Fibroblast of mammary gland (primary cell): Measurements from ENCODE around the gene NHSL2.

Experiments
- DNase-seq: peaks from one replicate; pipeline ENCODE4 v3.0.0-alpha.2; 2010; ENCODE audit warnings: low read depth
- H3K4me3 ChIP-seq: 2 replicates; pipeline ENCODE4 v1.5.1; 2011; ENCODE audit warnings: low read depth, mild to moderate bottlenecking, low read length, moderate library complexity; ENCODE audit not compliant: control insufficient read depth
- CTCF ChIP-seq: conservative IDR thresholded peaks from 2 replicates; pipeline ENCODE4 v1.5.1; 2011; ENCODE audit warnings: low read depth, low read length, inconsistent platforms; ENCODE audit not compliant: control insufficient read depth, insufficient read depth

The NHSL2 gene

GRCh38 chrX:72009731-72010130 is 99.1 kb downstream of the NHSL2 start:
- TF ChIP-seq CTCF: no peak
- no peak for DNase-seq
- H3K4me3 ChIP-seq: no peak overlapping the region

- no peak overlapping the region for H3K4me3 ChIP-seq
- no peak for TF ChIP-seq CTCF
- DNase-seq: no peak
Observed at GRCh38 chrX:72011734-72012133, 101.1 kb downstream of the NHSL2 start.

GRCh38 chrX:72015383-72015782 is 104.7 kb downstream of the NHSL2 start:
- no peak for DNase-seq
- no peak overlapping the region for H3K4me3 ChIP-seq
- no peak for TF ChIP-seq CTCF

- TF ChIP-seq CTCF: no peak
- H3K4me3 ChIP-seq: no peak overlapping the region
- no peak for DNase-seq
Observed at GRCh38 chrX:72016881-72017783, 106.5 kb downstream of the NHSL2 start.

GRCh38 chrX:72018277-72019112 is 107.8 kb downstream of the NHSL2 start:
- no peak overlapping the region for H3K4me3 ChIP-seq
- peak; percentile 86 for DNase-seq
- peak; percentile 11 for TF ChIP-seq CTCF

- no peak overlapping the region for H3K4me3 ChIP-seq
- TF ChIP-seq CTCF: no peak
- DNase-seq: no peak
Observed at GRCh38 chrX:72019487-72019886, 108.8 kb downstream of the NHSL2 start.
